ENCODE measurements around the gene HTR1E. TPM values are rescaled to one million over a fixed set of nuclear protein-coding genes. Genes with fewer than 3 reads are reported as not detected.

HTR1E gene
- total and polyA plus RNA-seq, 9 of the 15 experiments (the other 6 are each of a cell fraction or from before 2014, with no cell fraction given), result not detected

GRCh38 chr6:86961455-86962200, 24.3 kb downstream of the HTR1E start (continued):
- TF ChIP-seq ZNF449 (CRISPR knock-in tag; IDR thresholded peaks at IDR 0.05), result no peak
- no peak for TF ChIP-seq THRAP3 (IDR thresholded peaks at IDR 0.05; ENCODE audit: borderline replicate concordance)

GRCh38 chr6:86963352-86963751, 26.0 kb downstream of the HTR1E start:
- Histone ChIP-seq H3K4me3 (no peak overlapping the region), H3K27me3 (ENCODE audit: control insufficient read depth in 2 of 2, insufficient read depth in 2 of 2, low read length in 2 of 2) (no peaks in the 10 kb centered on the region), H3K9ac (ENCODE audit: insufficient read depth in 1 of 2, low read depth in 2 of 2, low read length in 2 of 2) (no peak overlapping the region), H3K36me3 (ENCODE audit: control insufficient read depth, insufficient read depth, low read length) (no peaks in the 10 kb centered on the region), H3K27ac (ENCODE audit: extremely low read depth, low read depth, low read length) (no peak overlapping the region), H4K20me1 (replicated peaks; ENCODE audit: control insufficient read depth, insufficient read depth, low read length) (no peaks in the 10 kb centered on the region), H3K79me2 (ENCODE audit: control insufficient read depth, insufficient read depth, low read length) (no peaks in the 10 kb centered on the region), H3K4me2 (ENCODE audit: insufficient read depth, low read length) (no peak overlapping the region), H3K9me3 (replicated peaks; ENCODE audit: control insufficient read depth, insufficient read depth, low read depth, low read length) (no peaks in the 10 kb centered on the region), H3K9me1 (ENCODE audit: control insufficient read depth, insufficient read depth, low read length) (no peaks in the 10 kb centered on the region), H3K4me1 (replicated peaks in 1 of 2; ENCODE audit: control insufficient read depth in 2 of 2, insufficient read depth in 2 of 2, low read length in 2 of 2) (no peaks in the 10 kb centered on the region), H2AFZ (ENCODE audit: low read depth, low read length) (no peak overlapping the region)
- DNase-seq (ENCODE audit: extremely low read depth in 1 of 4, low spot score in 3 of 4) (no peak), FAIRE-seq (no peak), ATAC-seq (no peak)
- intact Hi-C loops (cut with micrococcal nuclease) (no loop called here), in situ Hi-C loops (cut with MboI) (no loop called here)
- ChIA-PET POLR2A (no interaction called here), CTCF (ENCODE audit: low intra/inter-chr PET ratio) (no interaction called here)
- BruUV-seq (replicated peaks), result no TSS peak
- 0% methylated on average over 2 of the region's 2 CpGs for WGBS (ENCODE audit: insufficient coverage, low coverage, missing lambda C conversion rate)
- TF ChIP-seq, protein P1, sequence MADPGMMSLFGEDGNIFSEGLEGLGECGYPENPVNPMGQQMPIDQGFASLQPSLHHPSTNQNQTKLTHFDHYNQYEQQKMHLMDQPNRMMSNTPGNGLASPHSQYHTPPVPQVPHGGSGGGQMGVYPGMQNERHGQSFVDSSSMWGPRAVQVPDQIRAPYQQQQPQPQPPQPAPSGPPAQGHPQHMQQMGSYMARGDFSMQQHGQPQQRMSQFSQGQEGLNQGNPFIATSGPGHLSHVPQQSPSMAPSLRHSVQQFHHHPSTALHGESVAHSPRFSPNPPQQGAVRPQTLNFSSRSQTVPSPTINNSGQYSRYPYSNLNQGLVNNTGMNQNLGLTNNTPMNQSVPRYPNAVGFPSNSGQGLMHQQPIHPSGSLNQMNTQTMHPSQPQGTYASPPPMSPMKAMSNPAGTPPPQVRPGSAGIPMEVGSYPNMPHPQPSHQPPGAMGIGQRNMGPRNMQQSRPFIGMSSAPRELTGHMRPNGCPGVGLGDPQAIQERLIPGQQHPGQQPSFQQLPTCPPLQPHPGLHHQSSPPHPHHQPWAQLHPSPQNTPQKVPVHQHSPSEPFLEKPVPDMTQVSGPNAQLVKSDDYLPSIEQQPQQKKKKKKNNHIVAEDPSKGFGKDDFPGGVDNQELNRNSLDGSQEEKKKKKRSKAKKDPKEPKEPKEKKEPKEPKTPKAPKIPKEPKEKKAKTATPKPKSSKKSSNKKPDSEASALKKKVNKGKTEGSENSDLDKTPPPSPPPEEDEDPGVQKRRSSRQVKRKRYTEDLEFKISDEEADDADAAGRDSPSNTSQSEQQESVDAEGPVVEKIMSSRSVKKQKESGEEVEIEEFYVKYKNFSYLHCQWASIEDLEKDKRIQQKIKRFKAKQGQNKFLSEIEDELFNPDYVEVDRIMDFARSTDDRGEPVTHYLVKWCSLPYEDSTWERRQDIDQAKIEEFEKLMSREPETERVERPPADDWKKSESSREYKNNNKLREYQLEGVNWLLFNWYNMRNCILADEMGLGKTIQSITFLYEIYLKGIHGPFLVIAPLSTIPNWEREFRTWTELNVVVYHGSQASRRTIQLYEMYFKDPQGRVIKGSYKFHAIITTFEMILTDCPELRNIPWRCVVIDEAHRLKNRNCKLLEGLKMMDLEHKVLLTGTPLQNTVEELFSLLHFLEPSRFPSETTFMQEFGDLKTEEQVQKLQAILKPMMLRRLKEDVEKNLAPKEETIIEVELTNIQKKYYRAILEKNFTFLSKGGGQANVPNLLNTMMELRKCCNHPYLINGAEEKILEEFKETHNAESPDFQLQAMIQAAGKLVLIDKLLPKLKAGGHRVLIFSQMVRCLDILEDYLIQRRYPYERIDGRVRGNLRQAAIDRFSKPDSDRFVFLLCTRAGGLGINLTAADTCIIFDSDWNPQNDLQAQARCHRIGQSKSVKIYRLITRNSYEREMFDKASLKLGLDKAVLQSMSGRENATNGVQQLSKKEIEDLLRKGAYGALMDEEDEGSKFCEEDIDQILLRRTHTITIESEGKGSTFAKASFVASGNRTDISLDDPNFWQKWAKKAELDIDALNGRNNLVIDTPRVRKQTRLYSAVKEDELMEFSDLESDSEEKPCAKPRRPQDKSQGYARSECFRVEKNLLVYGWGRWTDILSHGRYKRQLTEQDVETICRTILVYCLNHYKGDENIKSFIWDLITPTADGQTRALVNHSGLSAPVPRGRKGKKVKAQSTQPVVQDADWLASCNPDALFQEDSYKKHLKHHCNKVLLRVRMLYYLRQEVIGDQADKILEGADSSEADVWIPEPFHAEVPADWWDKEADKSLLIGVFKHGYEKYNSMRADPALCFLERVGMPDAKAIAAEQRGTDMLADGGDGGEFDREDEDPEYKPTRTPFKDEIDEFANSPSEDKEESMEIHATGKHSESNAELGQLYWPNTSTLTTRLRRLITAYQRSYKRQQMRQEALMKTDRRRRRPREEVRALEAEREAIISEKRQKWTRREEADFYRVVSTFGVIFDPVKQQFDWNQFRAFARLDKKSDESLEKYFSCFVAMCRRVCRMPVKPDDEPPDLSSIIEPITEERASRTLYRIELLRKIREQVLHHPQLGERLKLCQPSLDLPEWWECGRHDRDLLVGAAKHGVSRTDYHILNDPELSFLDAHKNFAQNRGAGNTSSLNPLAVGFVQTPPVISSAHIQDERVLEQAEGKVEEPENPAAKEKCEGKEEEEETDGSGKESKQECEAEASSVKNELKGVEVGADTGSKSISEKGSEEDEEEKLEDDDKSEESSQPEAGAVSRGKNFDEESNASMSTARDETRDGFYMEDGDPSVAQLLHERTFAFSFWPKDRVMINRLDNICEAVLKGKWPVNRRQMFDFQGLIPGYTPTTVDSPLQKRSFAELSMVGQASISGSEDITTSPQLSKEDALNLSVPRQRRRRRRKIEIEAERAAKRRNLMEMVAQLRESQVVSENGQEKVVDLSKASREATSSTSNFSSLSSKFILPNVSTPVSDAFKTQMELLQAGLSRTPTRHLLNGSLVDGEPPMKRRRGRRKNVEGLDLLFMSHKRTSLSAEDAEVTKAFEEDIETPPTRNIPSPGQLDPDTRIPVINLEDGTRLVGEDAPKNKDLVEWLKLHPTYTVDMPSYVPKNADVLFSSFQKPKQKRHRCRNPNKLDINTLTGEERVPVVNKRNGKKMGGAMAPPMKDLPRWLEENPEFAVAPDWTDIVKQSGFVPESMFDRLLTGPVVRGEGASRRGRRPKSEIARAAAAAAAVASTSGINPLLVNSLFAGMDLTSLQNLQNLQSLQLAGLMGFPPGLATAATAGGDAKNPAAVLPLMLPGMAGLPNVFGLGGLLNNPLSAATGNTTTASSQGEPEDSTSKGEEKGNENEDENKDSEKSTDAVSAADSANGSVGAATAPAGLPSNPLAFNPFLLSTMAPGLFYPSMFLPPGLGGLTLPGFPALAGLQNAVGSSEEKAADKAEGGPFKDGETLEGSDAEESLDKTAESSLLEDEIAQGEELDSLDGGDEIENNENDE (IDR thresholded peaks at IDR 0.05; ENCODE audit: low read depth, low read length), result no peak
- TF ChIP-seq MEF2D (tag; conservative IDR thresholded peaks at IDR 0.05; ENCODE audit: low read depth) (no peak), TAL1 (IDR thresholded peaks at IDR 0.05) (no peak), ZNF324 (CRISPR knock-in tag; IDR thresholded peaks at IDR 0.05) (no peak), NCOA2 (IDR thresholded peaks at IDR 0.05; ENCODE audit: partially characterized antibody in 2 of 2) (no peak), ZNF586 (CRISPR knock-in tag; conservative IDR thresholded peaks at IDR 0.05) (no peak)
